ENCODE data around the gene USH1C. TPM values are rescaled to one million over a fixed set of nuclear protein-coding genes. Genes with fewer than 3 reads are reported as not detected.

USH1C gene
- total RNA-seq, 2 experiments from 2014 or later = not detected

DNA sequence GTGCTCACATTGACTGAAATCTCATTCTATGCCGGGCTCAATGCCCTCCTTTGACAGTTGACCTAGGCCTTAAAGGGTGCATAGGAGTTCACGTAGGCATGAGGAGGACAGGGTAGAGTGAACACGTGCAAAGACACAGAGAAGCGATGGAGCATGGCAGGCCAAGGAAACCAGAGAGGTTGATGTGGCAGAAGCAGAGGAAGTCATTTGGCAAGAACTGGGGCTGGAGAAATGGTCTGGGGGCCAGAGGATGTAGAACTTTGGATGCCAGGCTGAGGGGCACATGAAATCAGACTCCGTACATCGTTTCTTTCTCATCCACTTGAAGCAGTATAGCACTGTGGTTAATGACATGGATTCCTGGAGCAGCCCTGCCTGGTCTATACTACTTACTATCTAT is 54.0 kb downstream of the USH1C start:
- H3K4me1 Mint-ChIP-seq (ENCODE audit: low read depth) = no peaks in the 10 kb centered on the region
- H3K36me3 Mint-ChIP-seq (ENCODE audit: low read depth) = no peaks in the 10 kb centered on the region
- no peak overlapping the region for H3K4me3 Mint-ChIP-seq
- ChIA-PET POLR2A (no interaction called here), CTCF (interaction anchor here (1.1 kb wide), 1 partner anchor 38 kb away, joined by 3 read pairs; no protein-coding TSS in a partner anchor)
- ATAC-seq = no peak
- H3K27ac Mint-ChIP-seq = no peak overlapping the region
- no peaks in the 10 kb centered on the region for H3K9me3 Mint-ChIP-seq (ENCODE audit: insufficient read depth)
- DNase-seq = no peak
- H3K27me3 Mint-ChIP-seq (ENCODE audit: low read depth) = peaks cover 18% of the 10 kb centered on the region

DNA sequence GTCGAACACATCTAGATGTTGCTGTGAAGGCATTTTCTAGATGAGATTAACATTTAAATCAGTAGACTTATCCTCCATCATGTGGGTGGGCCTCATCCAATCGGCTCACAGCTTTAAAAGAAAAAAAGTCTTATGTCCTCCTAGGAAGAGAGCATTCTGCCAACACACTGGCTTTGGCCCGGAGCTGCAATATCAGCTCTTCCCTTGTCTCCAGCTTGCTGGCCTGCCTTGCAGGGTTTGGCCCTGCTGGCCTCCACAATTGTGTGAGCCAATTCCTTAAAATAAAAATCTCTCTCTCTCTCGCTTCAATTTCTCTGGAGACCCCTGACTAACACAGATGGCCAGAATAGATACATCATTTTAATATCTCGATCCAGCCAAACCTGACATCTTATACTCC is 54.5 kb downstream of the USH1C start:
- Mint-ChIP-seq H3K4me1 (ENCODE audit: low read depth) (no peaks in the 10 kb centered on the region), H3K27ac (no peak overlapping the region), H3K9me3 (ENCODE audit: insufficient read depth) (no peaks in the 10 kb centered on the region), H3K27me3 (ENCODE audit: low read depth) (peaks cover 18% of the 10 kb centered on the region), H3K4me3 (no peak overlapping the region), H3K36me3 (ENCODE audit: low read depth) (no peaks in the 10 kb centered on the region)
- CTCF ChIA-PET = interaction anchor here (1.1 kb wide), 1 partner anchor 38 kb away, joined by 3 read pairs; no protein-coding TSS in a partner anchor
- POLR2A ChIA-PET = no interaction called here
- ATAC-seq (no peak), DNase-seq (no peak)

DNA sequence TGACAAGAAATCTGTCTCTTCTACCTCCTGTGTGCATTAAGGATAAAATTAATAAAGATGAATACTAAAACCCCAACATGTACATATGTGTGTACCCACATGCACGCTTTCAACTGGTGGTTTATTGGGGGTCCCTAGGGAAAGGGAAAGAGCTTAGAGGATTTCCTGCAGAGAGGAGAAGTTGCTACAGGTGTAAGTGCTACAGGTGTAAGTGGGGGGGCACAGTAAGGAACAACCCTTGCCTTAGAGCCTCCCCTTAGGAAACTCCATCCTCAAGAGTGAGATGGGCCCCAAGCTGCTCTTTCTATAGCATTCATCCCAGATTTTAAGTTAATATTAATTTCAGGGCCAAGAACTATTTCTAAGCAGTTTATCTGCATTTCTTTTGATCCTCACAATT is 55.7 kb downstream of the USH1C start:
- H3K36me3 Mint-ChIP-seq (ENCODE audit: low read depth) = no peaks in the 10 kb centered on the region
- POLR2A ChIA-PET = no interaction called here
- H3K27ac Mint-ChIP-seq = no peak overlapping the region
- ATAC-seq = no peak
- H3K9me3 Mint-ChIP-seq (ENCODE audit: insufficient read depth) = no peaks in the 10 kb centered on the region
- no peak overlapping the region for H3K4me3 Mint-ChIP-seq
- DNase-seq = no peak
- peaks cover 20% of the 10 kb centered on the region for H3K27me3 Mint-ChIP-seq (ENCODE audit: low read depth)
- H3K4me1 Mint-ChIP-seq (ENCODE audit: low read depth) = no peaks in the 10 kb centered on the region
- CTCF ChIA-PET = interaction anchor here (1.4 kb wide), 1 partner anchor 102 kb away, joined by 3 read pairs; no protein-coding TSS in a partner anchor

DNA sequence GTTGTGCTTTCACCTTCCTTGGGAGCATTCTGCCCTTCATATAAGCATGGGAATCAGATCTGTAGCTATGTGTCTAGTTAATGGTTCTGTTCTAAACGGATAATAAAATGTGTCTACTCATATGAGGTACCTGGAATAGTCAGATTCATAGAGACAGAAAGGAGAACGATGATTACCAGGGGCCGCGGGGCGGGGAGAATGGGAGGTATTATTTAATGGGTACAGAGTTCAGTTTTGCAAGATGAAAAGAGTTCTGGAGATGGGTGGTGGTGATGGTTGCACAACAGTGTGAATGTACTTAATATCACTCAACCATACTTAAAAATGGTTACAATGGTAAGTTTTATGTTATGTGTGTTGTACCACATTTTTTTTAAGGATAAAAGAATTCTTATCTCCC is 57.6 kb downstream of the USH1C start:
- CTCF ChIA-PET = no interaction called here
- POLR2A ChIA-PET = no interaction called here
- Mint-ChIP-seq H3K36me3 (ENCODE audit: low read depth) (no peaks in the 10 kb centered on the region), H3K4me3 (no peak overlapping the region), H3K27ac (no peak overlapping the region), H3K4me1 (ENCODE audit: low read depth) (no peaks in the 10 kb centered on the region), H3K9me3 (ENCODE audit: insufficient read depth) (no peaks in the 10 kb centered on the region), H3K27me3 (ENCODE audit: low read depth) (peaks cover 18% of the 10 kb centered on the region)
- ATAC-seq = no peak
- DNase-seq = no peak

DNA sequence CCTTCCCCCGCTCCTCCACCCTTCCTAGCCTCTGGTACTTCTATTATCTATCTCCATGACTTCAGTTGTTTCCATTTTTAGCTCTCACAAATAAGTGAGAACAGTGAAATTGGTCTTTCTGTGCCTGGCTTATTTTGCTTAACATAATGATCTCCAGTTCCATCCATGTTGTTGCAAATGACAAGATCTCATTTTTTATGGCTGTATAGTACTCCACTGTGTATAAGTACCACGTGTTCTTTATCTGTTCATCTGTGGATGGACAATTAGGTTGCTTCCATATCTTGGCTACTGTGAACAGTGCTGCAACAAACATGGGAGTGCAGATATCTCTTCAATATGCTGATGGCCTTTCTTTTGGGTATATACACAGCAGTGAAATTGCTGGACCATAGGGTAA is 60.7 kb downstream of the USH1C start:
- H3K4me3 Mint-ChIP-seq = no peak overlapping the region
- POLR2A ChIA-PET = no interaction called here
- no peak overlapping the region for H3K27ac Mint-ChIP-seq
- ATAC-seq (no peak), DNase-seq (no peak)
- CTCF ChIA-PET = no interaction called here
- H3K27me3 Mint-ChIP-seq (ENCODE audit: low read depth) = peaks cover 30% of the 10 kb centered on the region
- H3K9me3 Mint-ChIP-seq (ENCODE audit: insufficient read depth) = no peaks in the 10 kb centered on the region
- H3K36me3 Mint-ChIP-seq (ENCODE audit: low read depth) = no peaks in the 10 kb centered on the region
- H3K4me1 Mint-ChIP-seq (ENCODE audit: low read depth) = peaks cover 3% of the 10 kb centered on the region

GRCh38 chr11:17481905-17482304 is 62.3 kb downstream of the USH1C start:
- H3K4me3 Mint-ChIP-seq = no peak overlapping the region
- peaks cover 6% of the 10 kb centered on the region for H3K4me1 Mint-ChIP-seq (ENCODE audit: low read depth)
- no peaks in the 10 kb centered on the region for H3K36me3 Mint-ChIP-seq (ENCODE audit: low read depth)
- peaks cover 43% of the 10 kb centered on the region for H3K27me3 Mint-ChIP-seq (ENCODE audit: low read depth)
- POLR2A ChIA-PET = no interaction called here
- no peaks in the 10 kb centered on the region for H3K9me3 Mint-ChIP-seq (ENCODE audit: insufficient read depth)
- DNase-seq (no peak), ATAC-seq (no peak)
- CTCF ChIA-PET = no interaction called here
- no peak overlapping the region for H3K27ac Mint-ChIP-seq

- ChIA-PET CTCF (no interaction called here), POLR2A (no interaction called here)
- Mint-ChIP-seq H3K27ac (no peak overlapping the region), H3K36me3 (ENCODE audit: low read depth) (no peaks in the 10 kb centered on the region), H3K27me3 (ENCODE audit: low read depth) (peaks cover 60% of the 10 kb centered on the region), H3K4me1 (ENCODE audit: low read depth) (peaks cover 14% of the 10 kb centered on the region), H3K9me3 (ENCODE audit: insufficient read depth) (no peaks in the 10 kb centered on the region), H3K4me3 (no peak overlapping the region)
- ATAC-seq (no peak), DNase-seq (no peak)
Measured at GRCh38 chr11:17479284-17480214, 64.7 kb downstream of the USH1C start.

DNA sequence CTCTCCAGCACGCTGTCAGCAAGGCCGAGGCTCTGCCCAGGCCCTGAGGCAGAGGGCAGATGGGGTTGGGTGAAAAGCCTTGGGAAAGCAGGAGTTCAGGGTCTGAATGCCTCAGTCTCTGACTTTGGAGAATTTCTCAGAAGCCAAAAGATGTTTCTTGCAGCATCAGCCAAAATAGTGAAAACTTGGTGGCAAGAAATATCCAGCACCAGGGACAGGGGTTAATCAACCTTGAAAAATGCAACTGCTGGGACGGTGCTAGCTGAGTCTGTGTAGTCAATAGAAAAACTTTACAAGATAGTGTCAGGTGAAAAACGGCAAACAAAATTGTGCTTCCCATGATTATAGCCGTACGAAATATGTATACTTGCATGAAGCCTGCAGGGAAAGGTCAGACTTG is 66.1 kb downstream of the USH1C start:
- Mint-ChIP-seq H3K27ac (no peak overlapping the region), H3K4me3 (no peak overlapping the region), H3K36me3 (ENCODE audit: low read depth) (no peaks in the 10 kb centered on the region), H3K27me3 (ENCODE audit: low read depth) (peaks cover 70% of the 10 kb centered on the region), H3K9me3 (ENCODE audit: insufficient read depth) (no peaks in the 10 kb centered on the region), H3K4me1 (ENCODE audit: low read depth) (peaks cover 14% of the 10 kb centered on the region)
- ATAC-seq = no peak
- no peak for DNase-seq
- POLR2A ChIA-PET = no interaction called here
- CTCF ChIA-PET = no interaction called here

DNA sequence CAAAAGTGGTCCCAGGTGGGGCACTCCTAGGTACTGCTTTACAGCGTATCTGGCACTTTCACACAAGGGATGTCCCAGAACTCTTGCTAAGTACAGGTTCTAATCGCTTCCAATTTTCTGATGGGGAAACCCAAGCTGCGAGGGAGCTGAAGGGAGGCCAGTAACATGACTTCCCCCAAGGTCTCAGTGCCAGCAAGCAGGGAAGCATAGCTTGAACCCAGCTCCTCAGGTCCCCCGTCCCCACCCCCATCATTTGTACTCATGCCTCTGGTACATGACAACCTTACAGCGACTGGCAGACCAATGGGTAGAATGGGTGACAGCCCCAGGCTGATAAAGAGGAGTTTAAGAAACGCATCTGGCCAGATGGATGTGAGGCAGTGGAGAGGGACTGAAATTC is 66.9 kb downstream of the USH1C start:
- Mint-ChIP-seq H3K36me3 (ENCODE audit: low read depth) (no peaks in the 10 kb centered on the region), H3K27ac (no peak overlapping the region), H3K9me3 (ENCODE audit: insufficient read depth) (no peaks in the 10 kb centered on the region), H3K4me3 (peak overlapping the region; percentile 36), H3K27me3 (ENCODE audit: low read depth) (peaks cover 77% of the 10 kb centered on the region), H3K4me1 (ENCODE audit: low read depth) (peaks cover 14% of the 10 kb centered on the region)
- ATAC-seq (no peak), DNase-seq (no peak)
- POLR2A ChIA-PET = no interaction called here
- CTCF ChIA-PET = no interaction called here

- ChIA-PET POLR2A (no interaction called here), CTCF (no interaction called here)
- peaks cover 78% of the 10 kb centered on the region for H3K27me3 Mint-ChIP-seq (ENCODE audit: low read depth)
- ATAC-seq = no peak
- no peak overlapping the region for H3K27ac Mint-ChIP-seq
- peak overlapping the region; percentile 36 for H3K4me3 Mint-ChIP-seq
- peaks cover 14% of the 10 kb centered on the region for H3K4me1 Mint-ChIP-seq (ENCODE audit: low read depth)
- no peak for DNase-seq
- no peaks in the 10 kb centered on the region for H3K36me3 Mint-ChIP-seq (ENCODE audit: low read depth)
- no peaks in the 10 kb centered on the region for H3K9me3 Mint-ChIP-seq (ENCODE audit: insufficient read depth)
Measured at GRCh38 chr11:17477084-17477333, 67.2 kb downstream of the USH1C start.

DNA sequence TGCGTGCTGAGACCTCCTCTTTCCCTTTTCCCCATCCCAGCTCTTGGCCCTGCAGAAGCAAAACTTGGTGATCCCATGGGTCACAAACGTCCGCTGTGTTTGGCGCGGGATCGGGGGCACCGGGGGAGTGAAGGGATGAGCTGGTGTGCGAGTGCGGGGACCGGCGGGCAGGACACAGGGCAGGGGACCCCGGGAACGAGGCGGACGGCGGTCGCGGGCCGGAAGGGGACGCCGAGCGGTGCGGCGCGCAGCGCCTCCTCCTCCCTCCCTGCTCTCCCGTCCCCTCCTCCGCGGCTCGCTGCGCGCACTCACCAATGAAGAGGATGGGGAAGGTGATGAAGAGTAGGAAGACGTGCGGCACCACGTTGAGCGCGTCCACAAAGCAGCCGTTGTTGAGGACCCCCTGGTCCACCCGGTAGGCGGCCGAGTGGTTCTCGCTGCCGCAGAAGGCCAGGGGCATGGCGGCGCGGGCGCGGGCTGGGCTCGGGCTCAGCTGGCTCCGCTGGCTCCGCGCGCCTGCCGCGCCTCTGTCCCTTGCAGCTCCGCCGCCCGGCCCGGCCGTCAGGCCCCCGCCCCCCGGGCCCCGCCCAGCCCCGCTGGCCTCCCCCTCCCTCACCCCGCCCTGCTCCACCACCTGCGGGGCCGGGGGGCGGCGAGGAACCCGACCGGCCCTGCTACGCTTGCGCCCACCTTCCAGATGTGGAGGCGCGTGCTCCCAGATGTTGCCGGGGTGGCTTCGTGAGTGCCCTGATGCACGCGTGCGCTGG is 67.7 kb downstream of the USH1C start, which contains the start of gene ABCC8:
TSS of gene ABCC8 (minus strand) at position 529 of the 767 bp plus-strand sequence. CDS start at position 460, 69 bp downstream.
- Mint-ChIP-seq H3K9me3 (ENCODE audit: insufficient read depth) (no peaks in the 10 kb centered on the region), H3K4me1 (ENCODE audit: low read depth) (peaks cover 14% of the 10 kb centered on the region), H3K27me3 (ENCODE audit: low read depth) (peaks cover 79% of the 10 kb centered on the region), H3K4me3 (peak within 1 kb of the TSS; percentile 50), H3K36me3 (ENCODE audit: low read depth) (no peaks in the 10 kb centered on the region), H3K27ac (no peak within 1 kb of the TSS)
- peak; percentile 66 for ATAC-seq
- POLR2A ChIA-PET = no interaction called here
- CTCF ChIA-PET = no interaction called here
- DNase-seq = peak; percentile 26

- no peaks in the 10 kb centered on the region for H3K9me3 Mint-ChIP-seq (ENCODE audit: insufficient read depth)
- ATAC-seq = no peak
- CTCF ChIA-PET = interaction anchor here (1.0 kb wide), 1 partner anchor 86 kb away, joined by 3 read pairs; no protein-coding TSS in a partner anchor
- H3K27me3 Mint-ChIP-seq (ENCODE audit: low read depth) = peaks cover 80% of the 10 kb centered on the region
- POLR2A ChIA-PET = no interaction called here
- peaks cover 14% of the 10 kb centered on the region for H3K4me1 Mint-ChIP-seq (ENCODE audit: low read depth)
- no peak overlapping the region for H3K27ac Mint-ChIP-seq
- H3K4me3 Mint-ChIP-seq = peak overlapping the region; percentile 50
- no peak for DNase-seq
- no peaks in the 10 kb centered on the region for H3K36me3 Mint-ChIP-seq (ENCODE audit: low read depth)
Measured at GRCh38 chr11:17475666-17476316, 68.4 kb downstream of the USH1C start.

Measured in activated CD8-positive, alpha-beta T cell treated with anti-CD3 and anti-CD28 coated beads, Interleukin-2, amount 10 ng/mL, durations not matched to agents 7 days and 5 days (primary cell).